K562 (cell line): Measurements from ENCODE around the gene AGBL1. TPM values are rescaled to one million over a fixed set of nuclear protein-coding genes. Genes with fewer than 3 reads are reported as not detected.

Experiments used
- ATAC-seq: fragments of 200-7000 bp; cut with Tn5 transposase; 3 replicates; pipeline ENCODE4 v1.9.1; 2020; ENCODE audit warnings: moderate library complexity
- BruUV-seq: library from RNA; stranded (reverse); fragments of 400-500 nt; replicated peaks from 2 replicates; lab custom pipeline; 2021; lab: Mats Ljungman, UMichigan
- CTCF ChIA-PET: fragments of 300-600 bp; formaldehyde crosslinking; extraction: SDS; loops from one replicate; lab custom pipeline; 2021; ENCODE audit warnings: low intra/inter-chr PET ratio; lab: Yijun Ruan, JAX
- POLR2A ChIA-PET: fragments of 300-600, 350-650 bp; sonication (Branson Sonifier 250); formaldehyde crosslinking; extraction: SDS; loops from one replicate; lab custom pipeline; 2021; ENCODE audit warnings: antibody characterized with exemption, inconsistent platforms; lab: Yijun Ruan, JAX
- DNase-seq, 4 experiments: peaks; one replicate each; pipeline versions ENCODE4 v3.0.0 to v3.0.0-alpha.2; 2011 to 2018; ENCODE audit warnings: low spot score in 3 of 4, mixed read lengths in 3 of 4; ENCODE audit errors: extremely low read depth in 1 of 4
- FAIRE-seq: peaks from 2 replicates; lab custom pipeline; 2011; peaks lifted over from hg19 to GRCh38; lab: Jason Lieb, UNC
- H2AFZ ChIP-seq: 2 replicates; pipeline ENCODE4 v1.6.0; 2011; ENCODE audit warnings: low read depth, low read length, control low read depth, inconsistent platforms
- H3K27ac ChIP-seq: fragments of 200-600 bp; 3 replicates; pipeline ENCODE4 v1.8.0; 2011; ENCODE audit warnings: low read depth, mild to moderate bottlenecking, control low read depth, inconsistent platforms, low read length, moderate library complexity, mixed read lengths; ENCODE audit errors: extremely low read depth
- H3K27me3 ChIP-seq, 2 experiments: fragments of 300-600 bp in 1 of 2; 2 replicates in 1 of 2; 3 replicates in 1 of 2; pipeline versions ENCODE4 v1.6.0 to v1.8.0; 2011; ENCODE audit warnings: inconsistent platforms in 2 of 2, low read length in 2 of 2, mild to moderate bottlenecking in 1 of 2, mixed read lengths in 1 of 2, moderate library complexity in 1 of 2; ENCODE audit not compliant: control insufficient read depth in 2 of 2, insufficient read depth in 2 of 2
- H3K36me3 ChIP-seq: fragments of 300-600 bp; 3 replicates; pipeline ENCODE4 v1.8.0; 2011; ENCODE audit warnings: mild to moderate bottlenecking, low read length, inconsistent platforms; ENCODE audit not compliant: control insufficient read depth, insufficient read depth
- H3K4me1 ChIP-seq, 2 experiments: fragments of 200-600 bp in 1 of 2; replicated peaks in 1 of 2; 2 replicates in 1 of 2; 3 replicates in 1 of 2; pipeline versions ENCODE4 v1.5.1 to v1.8.0; 2011; ENCODE audit warnings: inconsistent platforms in 2 of 2, low read length in 2 of 2, mild to moderate bottlenecking in 1 of 2, mixed read lengths in 1 of 2, moderate library complexity in 1 of 2; ENCODE audit not compliant: control insufficient read depth in 2 of 2, insufficient read depth in 2 of 2
- H3K4me2 ChIP-seq: 2 replicates; pipeline ENCODE4 v1.6.1; 2011; ENCODE audit warnings: low read length, control low read depth, inconsistent platforms, mixed read lengths; ENCODE audit not compliant: insufficient read depth
- H3K4me3 ChIP-seq: fragments of 200-600 bp; sonication (generic), shearing (Covaris generic); 2 replicates; pipeline ENCODE4 v1.5.1; 2016; ENCODE audit warnings: control low read depth, inconsistent platforms
- H3K79me2 ChIP-seq: fragments of 200-600 bp; 3 replicates; pipeline ENCODE4 v1.8.0; 2011; ENCODE audit warnings: low read length, inconsistent platforms; ENCODE audit not compliant: control insufficient read depth, insufficient read depth
- H3K9ac ChIP-seq, 2 experiments: 2 replicates each; pipeline versions ENCODE4 v1.6.0 to v1.6.1; 2011; ENCODE audit warnings: low read depth in 2 of 2, low read length in 2 of 2, control low read depth in 1 of 2, inconsistent platforms in 1 of 2, mild to moderate bottlenecking in 1 of 2, mixed read lengths in 1 of 2; ENCODE audit not compliant: insufficient read depth in 1 of 2
- H3K9me1 ChIP-seq: one replicate; pipeline ENCODE4 v1.6.0; 2011; ENCODE audit warnings: inconsistent platforms, mild to moderate bottlenecking, low read length, moderate library complexity; ENCODE audit not compliant: control insufficient read depth, insufficient read depth
- H3K9me3 ChIP-seq: replicated peaks from 2 replicates; pipeline ENCODE4 v1.5.1; 2011; ENCODE audit warnings: low read depth, low read length, inconsistent platforms; ENCODE audit not compliant: control insufficient read depth, insufficient read depth
- H4K20me1 ChIP-seq: replicated peaks from 2 replicates; pipeline ENCODE4 v1.6.1; 2011; ENCODE audit warnings: low read length, inconsistent platforms, mixed read lengths; ENCODE audit not compliant: control insufficient read depth, insufficient read depth
- BACH1 ChIP-seq: fragments of 200-800 bp; sonication (Bioruptor generic); IDR thresholded peaks from 2 replicates; pipeline ENCODE4 v1.6.1; 2016; ENCODE audit warnings: missing genetic modification characterization, missing compliant biosample characterization
- CREM ChIP-seq: IDR thresholded peaks from 2 replicates; pipeline ENCODE4 v1.6.1; 2014; ENCODE audit warnings: antibody characterized with exemption, low read depth
- CUX1 ChIP-seq: fragments of 200-800 bp; sonication (Bioruptor generic); IDR thresholded peaks from 2 replicates; pipeline ENCODE4 v1.6.1; 2016; ENCODE audit warnings: missing genetic modification characterization, missing compliant biosample characterization
- DMBX1 ChIP-seq: fragments of 250-450 bp; sonication (Bioruptor Pico); IDR thresholded peaks from 2 replicates; pipeline ENCODE4 v1.8.0; 2022; ENCODE audit warnings: inconsistent platforms, mild to moderate bottlenecking, moderate library complexity, borderline replicate concordance
- ETV5 ChIP-seq: sonication (generic); formaldehyde crosslinking; IDR thresholded peaks from 2 replicates; pipeline ENCODE4 v1.4.0; 2020; ENCODE audit warnings: low read depth, mild to moderate bottlenecking, missing genetic modification reagents
- MLX ChIP-seq, 2 experiments: fragments of 450-650 bp in 1 of 2; sonication (generic) in 1 of 2; formaldehyde crosslinking; conservative IDR thresholded peaks; 2 replicates each; pipeline versions ENCODE4 v1.4.0 to v1.8.1; 2020 to 2022; ENCODE audit warnings: mild to moderate bottlenecking in 1 of 2, missing genetic modification reagents in 1 of 2
- NFIC ChIP-seq: fragments of 450-650 bp; IDR thresholded peaks from 2 replicates; pipeline ENCODE4 v1.6.1; 2017; ENCODE audit warnings: mild to moderate bottlenecking, inconsistent platforms
- SIN3B ChIP-seq: fragments of 450-650 bp; IDR thresholded peaks from 2 replicates; pipeline ENCODE4 v1.6.1; 2017; ENCODE audit warnings: low read depth, mild to moderate bottlenecking, moderate library complexity
- TAL1 ChIP-seq: fragments of 450-650 bp; IDR thresholded peaks from 2 replicates; pipeline ENCODE4 v1.6.1; 2016; ENCODE audit warnings: mild to moderate bottlenecking
- TCF15 ChIP-seq: fragments of 250-450 bp; sonication (Bioruptor Pico); IDR thresholded peaks from 2 replicates; pipeline ENCODE4 v1.8.0; 2022; ENCODE audit warnings: moderate library complexity, mild to moderate bottlenecking, inconsistent platforms
- ZBED1 ChIP-seq: IDR thresholded peaks from 2 replicates; pipeline ENCODE4 v1.6.1; 2014
- ZBTB11 ChIP-seq, 3 experiments: fragments of 200-800 bp in 1 of 3; fragments of 250-450 bp in 1 of 3; fragments of 450-650 bp in 1 of 3; sonication (Bioruptor Pico) in 1 of 3; sonication (Bioruptor generic) in 1 of 3; formaldehyde crosslinking in 1 of 3; IDR thresholded peaks; 2 replicates each; pipeline versions ENCODE4 v1.6.1 to v1.8.0; 2016 to 2022; ENCODE audit warnings: mild to moderate bottlenecking in 2 of 3, missing genetic modification characterization in 2 of 3, missing compliant biosample characterization in 1 of 3, moderate library complexity in 1 of 3
- WGBS: fragments of 100-300 bp; shearing (Covaris generic); methylation state at CpG from one replicate; pipeline ENCODE4 v1.1.6; 2016; ENCODE audit warnings: low coverage, mixed read lengths; ENCODE audit not compliant: insufficient coverage; ENCODE audit errors: missing lambda C conversion rate; 5-methylcytosine and 5-hydroxymethylcytosine counted together
- in situ Hi-C: fragments of 300-500 bp; cut with MboI; formaldehyde crosslinking; loops from 4 replicates; pipeline ENCODE4 v1.15.0; 2018; ENCODE audit warnings: inconsistent platforms, mixed read lengths
- intact Hi-C: fragments of 100-400 bp; cut with micrococcal nuclease; formaldehyde crosslinking; loops from 2 replicates; pipeline ENCODE4 v1.14.2; 2022
- polyA plus RNA-seq, 8 experiments: library from polyadenylated mRNA; depleted of rRNA in 4 of 8; stranded (reverse) in 5 of 8; unstranded in 3 of 8; fragments of >200 nt; fragmentation: Nextera tagmentation in 2 of 8; fragmentation: Illumina TruSeq in 1 of 8; extraction: Ambion mirVana in 2 of 8; extraction: Trizol in 1 of 8; gene quantifications; 2 replicates each; pipeline versions ENCODE4 v1.2.1 to v1.2.3, GENCODE V29; 2011 to 2014; ENCODE audit warnings: inconsistent platforms in 1 of 8, missing spikeins in 1 of 8
- total RNA-seq, 7 experiments: library from RNA; depleted of rRNA in 6 of 7; stranded (reverse); fragments of >200 nt in 6 of 7; fragmentation: Illumina TruSeq in 2 of 7; extraction: Trizol in 2 of 7; gene quantifications; 2 replicates each; pipeline versions ENCODE4 v1.2.1 to v1.2.3, GENCODE V29; 2011 to 2021; ENCODE audit warnings: low replicate concordance in 1 of 7

Gene AGBL1
- total and polyA plus RNA-seq, 9 of the 15 experiments (the other 6 are each of a cell fraction or from before 2014, with no cell fraction given): not detected

- Histone ChIP-seq H3K79me2 (no peaks in the 10 kb centered on the region), H3K9ac (no peak overlapping the region), H3K9me1 (no peaks in the 10 kb centered on the region), H3K27ac (no peak overlapping the region), H3K4me3 (no peak overlapping the region), H3K27me3 (no peaks in the 10 kb centered on the region), H2AFZ (no peak overlapping the region), H4K20me1 (no peaks in the 10 kb centered on the region), H3K36me3 (no peaks in the 10 kb centered on the region), H3K9me3 (no peaks in the 10 kb centered on the region), H3K4me1 (no peaks in the 10 kb centered on the region), H3K4me2 (no peak overlapping the region)
- ATAC-seq (no peak), FAIRE-seq (no peak), DNase-seq (no peak)
- in situ Hi-C loops: no loop called here
- intact Hi-C loops: no loop called here
- WGBS: 0% methylated on average over 7 of the region's 7 CpGs
- ChIA-PET POLR2A (no interaction called here), CTCF (interaction anchor here (0.7 kb wide), 1 partner anchor 15 kb away, joined by 3 read pairs; no protein-coding TSS in a partner anchor)
- no TSS peak for BruUV-seq
- TF ChIP-seq BACH1 (tag) (no peak), ZBED1 (no peak), NFIC (no peak), ETV5 (CRISPR knock-in tag) (no peak), SIN3B (no peak), MLX (CRISPR knock-in tag; conservative IDR thresholded peaks at IDR 0.05) (no peak), CUX1 (CRISPR knock-in tag) (no peak), TAL1 (no peak), ZBTB11 (CRISPR knock-in tag; IDR thresholded peaks at IDR 0.05) (no peak), DMBX1 (CRISPR knock-in tag) (no peak), TCF15 (CRISPR knock-in tag) (no peak), CREM (no peak)
Observed at GRCh38 chr15:86121568-86122225, 42.0 kb downstream of the AGBL1 start.
